Measurements from ENCODE around the gene SLC25A6. TPM values are rescaled to one million over a fixed set of nuclear protein-coding genes. Genes with fewer than 3 reads are reported as not detected.

SLC25A6 gene
- total RNA-seq (2022), result 450 and 455 TPM in 2 replicates
- percentile 96 among the genes with signal in this experiment for Bru-seq, nascent RNA
- BruChase-seq, experiment 1, labeled RNA remaining after a 2-hour chase, result percentile 95 among the genes with signal in this experiment
- BruChase-seq, experiment 2, labeled RNA remaining after a 6-hour chase, result percentile 98 among the genes with signal in this experiment
- long read RNA-seq, transcript SLC25A6-201 (4 exons, 2,062 nt), result major isoform, 625 of 1,328 reads
- long read RNA-seq, partial matches to known transcripts, result 23 of 1,328 reads
- long read RNA-seq, other reads (novel, unspliced or antisense), result 680 of 1,328 reads

DNA sequence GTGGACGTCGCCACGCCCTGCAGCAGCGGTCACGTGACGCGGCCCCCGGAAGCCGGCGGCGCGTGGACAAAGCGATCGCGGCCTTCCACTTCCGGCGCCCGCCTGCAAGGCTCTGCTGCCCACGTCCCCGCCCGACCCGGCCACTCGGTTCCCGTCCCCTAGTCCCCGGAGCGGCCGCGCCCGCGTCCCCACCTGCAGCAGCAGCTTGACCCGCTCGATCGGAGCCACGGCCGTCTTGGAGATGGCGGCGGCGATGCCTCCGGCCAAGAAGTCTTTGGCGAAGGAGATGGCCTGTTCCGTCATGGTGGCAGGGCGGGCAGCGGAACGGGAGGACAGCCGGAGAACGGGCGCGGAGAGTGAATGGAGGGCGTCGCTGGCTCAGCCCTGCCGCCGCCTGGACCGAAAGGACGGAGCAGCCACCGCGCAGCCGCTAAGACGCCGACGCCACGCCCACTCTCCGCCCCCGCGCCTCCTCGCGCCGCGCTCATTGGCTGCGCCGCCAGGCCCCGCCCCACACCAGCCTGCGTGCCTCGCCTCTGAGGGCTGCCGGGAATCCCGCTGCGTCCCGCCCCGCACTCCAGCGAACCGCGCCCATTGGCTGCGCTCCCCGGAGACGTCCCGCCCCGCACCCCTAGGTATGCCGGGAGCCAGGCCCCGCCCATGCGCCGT lies at the start of gene SLC25A6:
TSS of gene SLC25A6 (minus strand) at position 407 of the 669 bp plus-strand sequence. CDS start at position 303, 104 bp downstream.
- peak; percentile 98 to 99 for DNase-seq
- no peak for TF ChIP-seq CTCF (IDR thresholded peaks at IDR 0.05; ENCODE audit: insufficient read depth in 1 of 2, low read depth in 1 of 2, low read length in 1 of 2, severe bottlenecking in 1 of 2, unreplicated experiment in 1 of 2)
- H3K36me3 ChIP-seq (ENCODE audit: control insufficient read depth, insufficient read depth, low read length), result peaks cover 17% of the 10 kb centered on the region
- H3K4me1 ChIP-seq, result 0 out of 2 replicates have a peak, but pooled peaks cover 5% of the 10 kb centered on the region
- ChIA-PET POLR2A (no interaction called here), CTCF (no interaction called here)
- Mint-ChIP-seq H3K9me3 (ENCODE audit: unreplicated experiment) (no peaks in the 10 kb centered on the region), H3K36me3 (ENCODE audit: insufficient read depth, unreplicated experiment) (peaks cover 94% of the 10 kb centered on the region), H3K27ac (ENCODE audit: unreplicated experiment) (peak within 1 kb of the TSS; percentile 99), H3K27me3 (ENCODE audit: insufficient read depth, unreplicated experiment) (no peaks in the 10 kb centered on the region), H3K4me1 (ENCODE audit: low read depth, unreplicated experiment) (peaks cover 25% of the 10 kb centered on the region), H3K4me3 (ENCODE audit: unreplicated experiment) (peak within 1 kb of the TSS; percentile 93)
- peak within 1 kb of the TSS; percentile 100 for H3K4me3 ChIP-seq (ENCODE audit: low read depth, low read length)
- TSS peak; percentile 55 for BruUV-seq (replicated peaks)
- H3K9me3 ChIP-seq, result no peaks in the 10 kb centered on the region
- intact Hi-C loops (cut with micrococcal nuclease; ENCODE audit: unreplicated experiment), result loop anchor here (1.0 to 2.0 kb wide), 2 partner anchors 61 to 146 kb away; partner anchors contain the start of gene ASMTL
- H3K27me3 ChIP-seq (replicated peaks; ENCODE audit: control insufficient read depth, insufficient read depth, low read length), result no peaks in the 10 kb centered on the region

DNA sequence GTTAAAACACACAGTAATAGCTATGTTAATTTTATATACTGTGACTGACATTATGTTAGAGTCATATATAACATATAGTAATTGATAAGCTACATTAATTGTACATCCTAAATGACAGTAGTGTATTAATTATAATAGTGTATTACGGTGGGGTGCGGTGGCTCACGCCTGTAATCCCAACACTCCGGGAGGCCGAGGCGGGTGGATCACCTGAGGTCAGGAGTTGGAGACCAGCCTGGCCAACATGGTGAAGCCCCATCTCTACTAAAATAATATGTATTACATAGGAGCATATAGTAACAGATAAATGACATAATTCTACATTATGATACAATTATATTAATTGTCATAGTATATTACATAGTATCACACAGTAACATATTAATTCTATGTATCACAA lies 48.6 kb upstream of the SLC25A6 start:
- H3K4me1 Mint-ChIP-seq (ENCODE audit: low read depth, unreplicated experiment), result no peaks in the 10 kb centered on the region

More for the DNA sequence above, 48.6 kb upstream of the SLC25A6 start:
- H3K4me1 ChIP-seq, result no peaks in the 10 kb centered on the region
- H3K27me3 ChIP-seq (replicated peaks; ENCODE audit: control insufficient read depth, insufficient read depth, low read length), result no peaks in the 10 kb centered on the region
- no peak for TF ChIP-seq CTCF (IDR thresholded peaks at IDR 0.05; ENCODE audit: insufficient read depth in 1 of 2, low read depth in 1 of 2, low read length in 1 of 2, severe bottlenecking in 1 of 2, unreplicated experiment in 1 of 2)
- H3K4me3 ChIP-seq (ENCODE audit: low read depth, low read length), result no peak overlapping the region
- BruUV-seq (replicated peaks), result no TSS peak
- no peak for DNase-seq
- intact Hi-C loops (cut with micrococcal nuclease; ENCODE audit: unreplicated experiment), result no loop called here
- H3K36me3 ChIP-seq (ENCODE audit: control insufficient read depth, insufficient read depth, low read length), result no peaks in the 10 kb centered on the region; the same call in 1 of the 2 replicates
- Mint-ChIP-seq H3K36me3 (ENCODE audit: insufficient read depth, unreplicated experiment) (peaks cover 34% of the 10 kb centered on the region), H3K4me3 (ENCODE audit: unreplicated experiment) (no peak overlapping the region), H3K27ac (ENCODE audit: unreplicated experiment) (no peak overlapping the region), H3K27me3 (ENCODE audit: insufficient read depth, unreplicated experiment) (no peaks in the 10 kb centered on the region), H3K9me3 (ENCODE audit: unreplicated experiment) (peaks cover 17% of the 10 kb centered on the region)
- no peaks in the 10 kb centered on the region for H3K9me3 ChIP-seq
- ChIA-PET POLR2A (no interaction called here), CTCF (no interaction called here)
